GM18502 (cell line): Measurements from ENCODE around the gene LRRC45.
A peak's percentile ranks its signal among the peaks of the same experiment; 100 is the strongest.
"Not testable (repeated sequence)": the region's sequence is repeated elsewhere in the genome, so short reads cannot be mapped to it uniquely, and the experiment has no call there.

Experiments
- ATAC-seq: cut with Tn5 transposase; IDR thresholded peaks from one replicate; pipeline ENCODE4 v1.9.1; 2021; ENCODE audit warnings: mild to moderate bottlenecking; ENCODE audit not compliant: unreplicated experiment, poor library complexity

Gene LRRC45

DNA sequence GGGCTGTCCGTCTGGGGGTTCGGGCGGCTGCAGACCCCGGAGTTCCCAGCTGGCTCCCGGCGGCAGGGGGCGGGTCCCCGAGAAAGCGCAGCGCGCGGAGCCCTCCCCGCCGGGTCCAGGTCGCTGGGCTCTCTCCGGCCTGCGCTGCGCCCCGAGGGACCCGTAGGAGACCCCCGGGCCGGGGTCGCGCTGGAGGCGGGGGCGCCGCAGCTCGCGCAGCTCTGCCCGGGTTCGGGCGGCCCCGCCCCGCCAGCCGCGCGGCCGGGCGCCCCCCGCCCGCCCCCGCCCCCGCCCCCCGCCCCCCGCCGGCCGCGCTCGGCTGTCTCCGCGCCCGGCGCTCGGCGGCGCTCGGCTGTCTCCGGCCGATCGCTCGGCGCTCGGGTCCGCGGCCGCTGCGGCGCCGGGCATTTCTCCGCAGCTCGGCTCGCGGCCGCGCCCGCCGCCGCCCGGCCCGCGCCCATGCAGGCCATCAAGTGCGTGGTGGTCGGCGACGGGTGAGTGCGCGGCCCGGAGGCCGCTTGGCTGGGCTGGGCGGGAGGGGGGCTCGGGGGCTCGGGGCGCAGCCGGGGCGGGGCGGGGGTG, 8.3 kb downstream of the LRRC45 start, which contains the start of gene RAC3:
Gene RAC3 (plus strand): TSS at position 376 of the 582 bp plus-strand sequence. CDS start 84 bp downstream, at position 460.
- peak; percentile 15 for ATAC-seq

GRCh38 chr17:82031885-82032627, 9.0 kb downstream of the LRRC45 start:
- no peak for ATAC-seq

DNA sequence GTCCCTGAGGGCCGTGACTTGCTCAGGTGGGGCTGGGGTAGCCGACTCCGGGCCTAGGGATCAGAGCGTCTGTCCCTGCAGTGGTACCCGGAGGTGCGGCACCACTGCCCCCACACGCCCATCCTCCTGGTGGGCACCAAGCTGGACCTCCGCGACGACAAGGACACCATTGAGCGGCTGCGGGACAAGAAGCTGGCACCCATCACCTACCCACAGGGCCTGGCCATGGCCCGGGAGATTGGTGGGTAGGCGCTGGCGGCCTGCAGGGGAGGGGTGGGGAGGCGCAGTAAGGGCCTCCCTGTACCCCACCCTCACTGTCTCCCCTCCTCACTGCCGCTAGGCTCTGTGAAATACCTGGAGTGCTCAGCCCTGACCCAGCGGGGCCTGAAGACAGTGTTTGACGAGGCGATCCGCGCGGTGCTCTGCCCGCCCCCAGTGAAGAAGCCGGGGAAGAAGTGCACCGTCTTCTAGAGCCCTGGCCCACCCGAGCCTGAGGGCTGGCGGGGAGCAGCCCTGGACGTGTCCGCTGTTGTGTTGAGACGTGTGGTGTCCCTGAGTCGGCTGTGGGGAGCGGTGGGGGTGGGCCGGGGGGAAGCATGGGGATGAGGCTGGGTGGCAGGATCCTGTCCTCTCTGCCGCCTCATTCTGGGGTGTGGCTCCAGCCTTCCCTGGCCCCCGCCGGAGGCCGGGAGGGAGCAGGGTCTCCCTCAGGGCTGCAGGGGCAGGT, 10.4 kb downstream of the LRRC45 start:
- ATAC-seq = no peak

- no peak for ATAC-seq
These were observed 11.4 kb downstream of the LRRC45 start for GRCh38 chr17:82034371-82035011.

DNA sequence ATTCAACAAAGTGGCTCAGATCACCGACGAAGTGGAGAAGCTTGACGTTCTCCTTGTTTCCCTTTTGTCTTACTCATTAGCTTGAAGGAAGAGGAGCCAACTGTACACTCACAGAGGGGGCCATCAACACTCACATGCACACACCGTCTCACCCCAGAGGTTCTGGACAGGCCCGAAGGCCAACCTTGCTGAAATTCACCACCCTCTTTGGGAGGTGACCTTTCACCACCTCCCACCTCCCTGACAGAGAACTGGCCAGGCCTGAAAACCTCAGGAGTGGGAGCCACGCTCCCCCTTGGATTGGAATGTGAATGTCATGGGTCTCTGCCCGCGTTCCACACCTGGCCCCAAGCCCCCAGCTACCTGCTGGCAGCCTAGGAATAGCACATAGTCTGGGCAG, 12.4 kb downstream of the LRRC45 start:
- no peak for ATAC-seq

DNA sequence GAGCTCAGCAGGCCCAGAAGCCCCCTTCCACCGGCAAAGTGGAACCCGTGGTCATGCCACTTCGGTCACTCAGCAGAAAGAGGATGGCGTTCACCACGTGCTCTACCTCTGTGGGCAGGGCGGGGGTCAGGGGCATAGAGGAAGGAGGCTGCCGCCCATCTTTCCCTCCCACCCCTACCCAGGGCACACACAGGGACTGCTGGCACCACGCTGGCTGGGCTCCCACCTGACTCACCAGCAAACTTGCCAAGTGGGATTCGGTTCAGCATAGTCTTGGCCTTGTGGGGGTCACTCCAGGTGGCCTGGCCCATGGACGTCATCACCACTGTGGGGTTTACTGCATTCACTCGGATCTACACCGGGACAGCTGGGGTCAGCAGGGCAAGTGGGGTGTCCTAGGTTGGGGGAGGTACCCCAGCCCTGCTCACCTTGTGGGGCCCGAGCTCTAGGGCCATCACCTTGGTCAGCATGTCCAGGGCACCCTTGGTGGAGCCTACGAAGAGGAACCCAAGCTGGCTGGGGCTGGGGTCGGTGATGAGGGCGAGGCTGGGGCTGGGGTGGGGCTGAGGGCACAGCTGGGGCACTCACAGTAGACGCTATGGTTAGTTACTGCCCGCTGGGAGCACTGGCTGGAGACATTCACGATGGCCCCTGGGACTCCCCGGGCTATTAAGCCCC, 13.0 kb downstream of the LRRC45 start:
- no peak for ATAC-seq

DNA sequence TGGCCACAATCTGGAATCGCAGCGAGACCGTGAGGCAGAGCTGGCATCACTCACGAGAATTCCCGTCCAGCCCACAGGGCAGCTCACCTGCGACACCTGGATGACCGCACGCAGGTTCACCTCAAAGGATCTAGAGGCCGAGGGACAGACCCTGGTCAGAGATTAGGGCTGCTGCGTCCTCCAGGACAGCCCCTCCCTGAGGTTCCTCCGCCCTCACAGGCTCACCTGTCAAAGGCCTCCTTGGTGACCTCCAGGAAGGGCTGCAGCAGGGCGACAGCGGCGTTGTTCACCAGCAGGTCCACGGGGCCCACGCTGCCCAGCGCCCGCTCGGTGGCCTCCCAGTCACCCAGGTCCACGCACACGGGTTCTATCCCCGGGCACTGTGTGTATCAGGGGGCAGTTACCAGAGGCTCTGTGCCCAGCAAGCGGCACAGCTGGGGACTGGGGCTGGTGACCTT, 13.6 kb downstream of the LRRC45 start:
- no peak for ATAC-seq

DNA sequence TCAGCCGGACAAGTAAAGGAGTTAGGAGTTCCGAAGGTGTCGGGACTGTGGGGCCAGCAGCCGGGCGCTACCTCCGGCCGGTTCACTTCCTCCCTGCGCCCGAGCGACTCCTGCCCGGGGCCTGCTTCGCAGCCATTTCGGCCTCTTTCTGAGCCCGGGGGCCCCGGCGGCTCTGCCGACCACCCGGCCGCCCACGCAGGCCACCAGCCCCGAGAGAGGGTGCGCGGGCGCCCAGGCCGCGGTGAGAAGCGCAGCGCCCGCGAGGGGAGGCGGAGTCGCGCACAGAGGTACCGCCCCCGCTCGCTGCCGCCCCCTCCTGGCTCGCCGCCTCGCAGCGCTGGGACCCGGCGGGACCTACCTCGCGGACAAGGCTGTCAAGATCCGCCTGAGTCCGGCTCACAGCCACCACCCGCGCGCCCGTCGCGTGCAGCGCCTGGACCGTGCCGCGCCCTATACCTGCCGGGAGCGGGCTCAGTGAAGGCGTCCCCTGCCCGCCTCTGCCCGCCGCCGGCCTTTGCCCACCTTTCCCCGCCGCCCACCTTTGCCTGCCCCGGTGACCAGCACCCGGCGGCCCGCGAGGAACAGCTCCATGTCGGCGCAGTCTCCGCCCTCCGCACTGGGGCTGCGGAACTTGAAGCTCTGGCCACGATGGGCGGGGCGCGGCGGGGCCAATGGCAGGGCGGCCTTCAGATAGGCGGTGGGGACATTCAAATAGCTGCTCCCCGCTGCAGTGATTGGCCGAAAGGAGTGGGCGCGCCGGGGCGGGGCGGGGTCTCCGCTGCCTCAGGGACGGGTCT, 14.2 kb downstream of the LRRC45 start, which contains the start of gene DCXR:
Gene DCXR (minus strand): TSS at position 606 of the 797 bp plus-strand sequence. CDS start 15 bp downstream, at position 591.
- ATAC-seq = peak; percentile 84

- ATAC-seq = no peak
These were observed 14.7 kb downstream of the LRRC45 start for GRCh38 chr17:82037889-82038195.

GRCh38 chr17:82038796-82039409, 15.8 kb downstream of the LRRC45 start:
- not testable (repeated sequence) for ATAC-seq

GRCh38 chr17:82039695-82040299, 16.7 kb downstream of the LRRC45 start:
- no peak for ATAC-seq

GRCh38 chr17:82041144-82041814, 18.2 kb downstream of the LRRC45 start:
- no peak for ATAC-seq

GRCh38 chr17:82042649-82043048, 19.5 kb downstream of the LRRC45 start:
- ATAC-seq = no peak

GRCh38 chr17:82043507-82043906, 20.4 kb downstream of the LRRC45 start:
- no peak for ATAC-seq

- no peak for ATAC-seq
These were observed 22.9 kb downstream of the LRRC45 start for GRCh38 chr17:82045936-82046484.

GRCh38 chr17:82046903-82047302, 23.8 kb downstream of the LRRC45 start:
- no peak for ATAC-seq

DNA sequence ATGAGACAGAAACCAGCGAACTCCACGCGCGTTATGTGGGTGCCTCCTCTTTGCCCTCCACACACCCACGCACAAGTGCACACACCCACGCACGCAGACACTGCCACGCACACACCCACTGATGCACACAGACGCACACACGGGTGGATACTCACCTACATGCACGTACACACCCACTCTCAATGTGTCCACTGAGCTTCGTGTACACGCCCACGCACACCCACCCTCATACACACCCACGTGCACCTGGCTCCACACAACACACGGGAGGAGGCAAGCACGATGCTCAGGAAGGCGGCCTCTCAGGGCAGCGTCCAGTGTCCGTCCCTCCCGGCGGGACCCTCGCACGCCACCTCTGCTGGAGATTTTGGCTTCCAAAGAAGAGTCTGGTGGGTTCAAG, 24.3 kb downstream of the LRRC45 start:
- ATAC-seq = no peak
